Measurements from ENCODE around the gene FBXO38.

FBXO38 gene

GRCh38 chr5:148384380-148384737 is 601 bp downstream of the FBXO38 start:
- no peak for FAIRE-seq

GRCh38 chr5:148385094-148385493 is 1.3 kb downstream of the FBXO38 start:
- FAIRE-seq: no peak

GRCh38 chr5:148386041-148386440 is 2.3 kb downstream of the FBXO38 start:
- FAIRE-seq: no peak

- no peak for FAIRE-seq
Measured at GRCh38 chr5:148387325-148387724, 3.6 kb downstream of the FBXO38 start.

GRCh38 chr5:148388696-148389095 is 4.9 kb downstream of the FBXO38 start:
- FAIRE-seq: no peak

GRCh38 chr5:148390914-148391313 is 7.2 kb downstream of the FBXO38 start:
- no peak for FAIRE-seq

GRCh38 chr5:148391422-148391821 is 7.7 kb downstream of the FBXO38 start:
- no peak for FAIRE-seq

GRCh38 chr5:148393390-148393741 is 9.6 kb downstream of the FBXO38 start:
- FAIRE-seq: no peak

GRCh38 chr5:148394587-148395019 is 10.8 kb downstream of the FBXO38 start:
- no peak for FAIRE-seq

GRCh38 chr5:148395031-148395430 is 11.3 kb downstream of the FBXO38 start:
- no peak for FAIRE-seq

- FAIRE-seq: no peak
Measured at GRCh38 chr5:148397968-148398595, 14.3 kb downstream of the FBXO38 start.

- no peak for FAIRE-seq
Measured at GRCh38 chr5:148398698-148399121, 15.0 kb downstream of the FBXO38 start.

- FAIRE-seq: no peak
Measured at GRCh38 chr5:148401604-148402003, 17.8 kb downstream of the FBXO38 start.

- FAIRE-seq: no peak
Measured at GRCh38 chr5:148403344-148403743, 19.6 kb downstream of the FBXO38 start.

GRCh38 chr5:148406406-148406805 is 22.6 kb downstream of the FBXO38 start:
- no peak for FAIRE-seq

GRCh38 chr5:148408092-148408491 is 24.3 kb downstream of the FBXO38 start:
- FAIRE-seq: no peak

GRCh38 chr5:148412124-148412523 is 28.4 kb downstream of the FBXO38 start:
- no peak for FAIRE-seq

GRCh38 chr5:148414833-148415232 is 31.1 kb downstream of the FBXO38 start:
- no peak for FAIRE-seq

GRCh38 chr5:148416416-148416815 is 32.7 kb downstream of the FBXO38 start:
- FAIRE-seq: no peak

- no peak for FAIRE-seq
Measured at GRCh38 chr5:148416921-148417320, 33.2 kb downstream of the FBXO38 start.

- no peak for FAIRE-seq
Measured at GRCh38 chr5:148418511-148418910, 34.8 kb downstream of the FBXO38 start.

- FAIRE-seq: no peak
Measured at GRCh38 chr5:148421661-148422060, 37.9 kb downstream of the FBXO38 start.

GRCh38 chr5:148425808-148426207 is 42.0 kb downstream of the FBXO38 start:
- no peak for FAIRE-seq

GRCh38 chr5:148426514-148426913 is 42.8 kb downstream of the FBXO38 start:
- FAIRE-seq: no peak

- FAIRE-seq: no peak
Measured at GRCh38 chr5:148427370-148428042, 43.7 kb downstream of the FBXO38 start.
